ENCODE results near the gene NAPG. TPM values are rescaled to one million over a fixed set of nuclear protein-coding genes. Genes with fewer than 3 reads are reported as not detected.

Gene NAPG
- total and polyA plus RNA-seq, 4 donors: 8.1 to 23.0 (median 14.6) TPM

DNA sequence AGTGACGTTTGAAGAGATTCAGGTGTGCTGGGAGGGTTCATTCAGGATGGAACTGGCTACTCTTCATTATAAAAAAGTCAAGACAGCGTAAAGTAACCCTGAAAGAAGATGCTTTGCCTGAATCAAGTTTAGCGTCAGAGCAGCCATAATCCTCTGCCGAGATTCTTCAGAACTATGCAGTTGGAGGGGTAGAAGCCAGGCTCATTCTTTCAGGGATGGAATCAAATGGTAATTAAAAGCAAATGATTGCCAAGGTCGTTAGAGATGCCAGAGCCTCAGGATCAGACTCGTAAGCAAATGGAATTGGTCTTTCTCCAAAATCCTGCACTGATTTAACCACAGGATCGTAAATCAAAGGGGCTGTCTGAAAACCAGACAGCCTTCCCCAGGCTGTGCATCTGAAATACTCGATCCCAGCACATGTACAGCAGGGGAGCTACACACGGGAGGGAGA, 49.5 kb upstream of the NAPG start:
- peaks cover 0 to 12% (median 0%) of the 10 kb centered on the region in 4 donors for H3K27me3 ChIP-seq (ENCODE audit: control insufficient read depth in 4 of 4, insufficient read depth in 4 of 4, low read length in 3 of 4)
- no peak for DNase-seq (ENCODE audit: low spot score)
- TF ChIP-seq REST (IDR thresholded peaks at IDR 0.05): no peak
- TF ChIP-seq JUND (IDR thresholded peaks at IDR 0.05): no peak
- TF ChIP-seq TAF1 (conservative IDR thresholded peaks at IDR 0.05): no peak
- no peak for TF ChIP-seq SP1 (IDR thresholded peaks at IDR 0.05)
- no peak for TF ChIP-seq FOXA1 (IDR thresholded peaks at IDR 0.05)
- no peak for TF ChIP-seq HNF4A (conservative IDR thresholded peaks at IDR 0.05)
- no peak for TF ChIP-seq MAX (IDR thresholded peaks at IDR 0.05)
- no peak for TF ChIP-seq GABPA (IDR thresholded peaks at IDR 0.05 in 1 of 2, conservative IDR thresholded peaks at IDR 0.05 in 1 of 2)
- TF ChIP-seq HNF4G (IDR thresholded peaks at IDR 0.05): no peak
- TF ChIP-seq NR2F2 (IDR thresholded peaks at IDR 0.05): no peak
- TF ChIP-seq EGR1 (IDR thresholded peaks at IDR 0.05; ENCODE audit: low read depth in 2 of 2): no peak
- H3K27ac ChIP-seq (ENCODE audit: low read depth in 1 of 2, low read length in 2 of 2): no peak overlapping the region
- H3K4me3 ChIP-seq (ENCODE audit: low read depth in 1 of 3, low read length in 3 of 3): no peak overlapping the region
- no peaks in the 10 kb centered on the region for H3K4me1 ChIP-seq (ENCODE audit: control insufficient read depth in 4 of 4, insufficient read depth in 4 of 4, low read length in 3 of 4)
- no peaks in the 10 kb centered on the region for H3K9me3 ChIP-seq (ENCODE audit: control insufficient read depth in 4 of 4, low read length in 3 of 4)
- WGBS: 53% methylated on average over 9 of the region's 9 CpGs
- no peaks in the 10 kb centered on the region for H3K36me3 ChIP-seq (ENCODE audit: control insufficient read depth in 4 of 4, insufficient read depth in 3 of 4, low read depth in 1 of 4, low read length in 3 of 4)
- H3K9ac ChIP-seq (ENCODE audit: low read depth in 1 of 2, low read length in 2 of 2): no peak overlapping the region

DNA sequence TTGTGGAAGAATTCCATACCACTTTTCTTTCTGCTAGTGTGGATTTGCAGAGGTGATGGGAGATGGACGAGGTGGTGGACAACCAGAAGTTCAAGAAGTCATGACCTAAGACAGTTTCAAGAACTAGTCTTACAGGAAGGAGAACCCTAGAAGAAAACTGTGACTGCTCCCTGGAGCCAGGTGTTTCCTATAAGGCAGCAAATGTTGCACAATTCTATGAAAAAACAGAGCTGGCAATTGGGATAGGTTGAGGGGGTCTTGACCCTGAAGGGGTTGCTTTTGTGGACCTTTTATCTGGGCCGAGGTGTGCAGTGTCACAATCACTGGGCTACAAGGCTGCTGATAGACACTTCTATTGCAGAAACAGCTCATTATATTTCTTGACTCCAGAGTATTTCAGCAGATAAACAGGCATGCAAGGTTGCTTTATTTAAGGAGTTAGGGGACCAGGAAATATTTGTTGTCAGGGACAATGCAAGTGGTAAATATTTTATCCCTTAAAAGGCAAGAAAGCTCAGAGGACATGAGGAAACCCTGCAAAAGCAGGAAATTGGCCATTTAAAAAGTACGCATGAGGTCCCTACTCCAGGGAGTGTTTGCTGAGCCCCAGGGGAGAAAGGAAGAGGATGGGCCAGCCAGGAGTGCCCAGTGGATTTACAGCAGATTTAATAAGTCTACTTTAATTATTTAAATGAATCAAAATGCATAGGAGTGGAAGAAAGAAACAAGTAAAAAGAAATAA, 48.5 kb upstream of the NAPG start:
- TF ChIP-seq RAD21 (IDR thresholded peaks at IDR 0.05) (no peak), SP1 (IDR thresholded peaks at IDR 0.05) (no peak), REST (IDR thresholded peaks at IDR 0.05) (no peak), EGR1 (IDR thresholded peaks at IDR 0.05; ENCODE audit: low read depth in 2 of 2) (no peak), YY1 (IDR thresholded peaks at IDR 0.05) (no peak), JUND (IDR thresholded peaks at IDR 0.05) (no peak), FOXA1 (IDR thresholded peaks at IDR 0.05) (no peak), RXRA (IDR thresholded peaks at IDR 0.05) (no peak), NR2F2 (IDR thresholded peaks at IDR 0.05) (no peak)
- TF ChIP-seq, protein P1, sequence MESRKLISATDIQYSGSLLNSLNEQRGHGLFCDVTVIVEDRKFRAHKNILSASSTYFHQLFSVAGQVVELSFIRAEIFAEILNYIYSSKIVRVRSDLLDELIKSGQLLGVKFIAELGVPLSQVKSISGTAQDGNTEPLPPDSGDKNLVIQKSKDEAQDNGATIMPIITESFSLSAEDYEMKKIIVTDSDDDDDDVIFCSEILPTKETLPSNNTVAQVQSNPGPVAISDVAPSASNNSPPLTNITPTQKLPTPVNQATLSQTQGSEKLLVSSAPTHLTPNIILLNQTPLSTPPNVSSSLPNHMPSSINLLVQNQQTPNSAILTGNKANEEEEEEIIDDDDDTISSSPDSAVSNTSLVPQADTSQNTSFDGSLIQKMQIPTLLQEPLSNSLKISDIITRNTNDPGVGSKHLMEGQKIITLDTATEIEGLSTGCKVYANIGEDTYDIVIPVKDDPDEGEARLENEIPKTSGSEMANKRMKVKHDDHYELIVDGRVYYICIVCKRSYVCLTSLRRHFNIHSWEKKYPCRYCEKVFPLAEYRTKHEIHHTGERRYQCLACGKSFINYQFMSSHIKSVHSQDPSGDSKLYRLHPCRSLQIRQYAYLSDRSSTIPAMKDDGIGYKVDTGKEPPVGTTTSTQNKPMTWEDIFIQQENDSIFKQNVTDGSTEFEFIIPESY (IDR thresholded peaks at IDR 0.05): no peak
- TF ChIP-seq, protein P2, sequence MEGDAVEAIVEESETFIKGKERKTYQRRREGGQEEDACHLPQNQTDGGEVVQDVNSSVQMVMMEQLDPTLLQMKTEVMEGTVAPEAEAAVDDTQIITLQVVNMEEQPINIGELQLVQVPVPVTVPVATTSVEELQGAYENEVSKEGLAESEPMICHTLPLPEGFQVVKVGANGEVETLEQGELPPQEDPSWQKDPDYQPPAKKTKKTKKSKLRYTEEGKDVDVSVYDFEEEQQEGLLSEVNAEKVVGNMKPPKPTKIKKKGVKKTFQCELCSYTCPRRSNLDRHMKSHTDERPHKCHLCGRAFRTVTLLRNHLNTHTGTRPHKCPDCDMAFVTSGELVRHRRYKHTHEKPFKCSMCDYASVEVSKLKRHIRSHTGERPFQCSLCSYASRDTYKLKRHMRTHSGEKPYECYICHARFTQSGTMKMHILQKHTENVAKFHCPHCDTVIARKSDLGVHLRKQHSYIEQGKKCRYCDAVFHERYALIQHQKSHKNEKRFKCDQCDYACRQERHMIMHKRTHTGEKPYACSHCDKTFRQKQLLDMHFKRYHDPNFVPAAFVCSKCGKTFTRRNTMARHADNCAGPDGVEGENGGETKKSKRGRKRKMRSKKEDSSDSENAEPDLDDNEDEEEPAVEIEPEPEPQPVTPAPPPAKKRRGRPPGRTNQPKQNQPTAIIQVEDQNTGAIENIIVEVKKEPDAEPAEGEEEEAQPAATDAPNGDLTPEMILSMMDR (IDR thresholded peaks at IDR 0.05; ENCODE audit: low read depth, low read length, missing input control): no peak
- WGBS: 40% methylated on average over 3 of the region's 3 CpGs

More for the DNA sequence above, 48.5 kb upstream of the NAPG start:
- Histone ChIP-seq H3K4me1 (ENCODE audit: control insufficient read depth in 4 of 4, insufficient read depth in 4 of 4, low read length in 3 of 4) (no peaks in the 10 kb centered on the region), H3K36me3 (ENCODE audit: control insufficient read depth in 4 of 4, insufficient read depth in 3 of 4, low read depth in 1 of 4, low read length in 3 of 4) (no peaks in the 10 kb centered on the region), H3K4me3 (ENCODE audit: low read depth in 1 of 3, low read length in 3 of 3) (no peak overlapping the region), H3K9me3 (ENCODE audit: control insufficient read depth in 4 of 4, low read length in 3 of 4) (no peaks in the 10 kb centered on the region), H3K9ac (ENCODE audit: low read depth in 1 of 2, low read length in 2 of 2) (no peak overlapping the region), H3K27me3 (ENCODE audit: control insufficient read depth in 4 of 4, insufficient read depth in 4 of 4, low read length in 3 of 4) (peaks cover 0 to 12% (median 0%) of the 10 kb centered on the region in 4 donors), H3K27ac (ENCODE audit: low read depth in 1 of 2, low read length in 2 of 2) (no peak overlapping the region)
- DNase-seq (ENCODE audit: low spot score): no peak
